CD4-positive, alpha-beta T cell treated with Interleukin-15 for 4 hours (primary cell): ENCODE measurements around the gene VOPP1.
"Not testable (repeated sequence)": the region's sequence is repeated elsewhere in the genome, so short reads cannot be mapped to it uniquely, and the experiment has no call there.

Source experiments
- DNase-seq: peaks from one replicate; pipeline ENCODE4 v3.0.0-alpha.2; 2020; ENCODE audit warnings: low spot score

The VOPP1 gene

DNA sequence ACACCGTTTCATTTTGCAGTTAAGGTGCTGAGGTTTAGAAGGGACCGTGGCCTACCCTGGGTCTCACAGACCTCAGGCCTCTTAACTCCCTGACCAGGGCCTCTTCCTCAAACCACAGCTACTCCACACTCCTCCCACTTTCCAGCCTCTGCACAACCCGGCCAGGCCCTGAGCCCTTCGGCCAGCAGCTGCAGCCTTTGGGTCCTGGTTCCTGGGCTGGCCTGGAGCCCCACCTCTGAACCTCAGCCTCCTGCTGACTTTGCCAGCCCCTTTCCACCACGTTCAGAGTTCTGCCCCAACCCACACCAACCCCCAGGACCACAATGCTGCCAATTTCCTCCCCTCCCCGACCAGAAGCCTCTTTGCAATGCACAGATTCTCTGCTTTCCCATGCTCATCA, 84.1 kb downstream of the VOPP1 start:
- DNase-seq, result no peak

DNA sequence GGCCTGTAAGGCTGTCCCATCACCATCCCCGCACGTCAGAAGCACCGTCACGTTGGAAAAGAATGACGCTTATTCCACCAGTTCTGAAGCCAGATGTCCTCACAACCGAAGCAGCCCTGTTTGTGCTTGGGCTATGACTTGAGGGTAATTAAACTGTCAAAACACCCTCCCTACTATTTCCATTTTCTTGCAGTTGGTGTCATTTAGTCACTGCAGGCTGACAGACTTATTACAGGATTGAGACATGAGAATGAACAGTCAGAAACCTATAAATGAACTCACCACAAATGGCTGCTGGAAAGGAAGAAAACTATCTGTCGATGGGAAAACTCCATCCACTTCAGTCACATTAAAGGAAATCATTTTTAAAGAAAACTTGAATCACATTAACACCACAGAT, 85.3 kb downstream of the VOPP1 start:
- DNase-seq, result no peak

DNA sequence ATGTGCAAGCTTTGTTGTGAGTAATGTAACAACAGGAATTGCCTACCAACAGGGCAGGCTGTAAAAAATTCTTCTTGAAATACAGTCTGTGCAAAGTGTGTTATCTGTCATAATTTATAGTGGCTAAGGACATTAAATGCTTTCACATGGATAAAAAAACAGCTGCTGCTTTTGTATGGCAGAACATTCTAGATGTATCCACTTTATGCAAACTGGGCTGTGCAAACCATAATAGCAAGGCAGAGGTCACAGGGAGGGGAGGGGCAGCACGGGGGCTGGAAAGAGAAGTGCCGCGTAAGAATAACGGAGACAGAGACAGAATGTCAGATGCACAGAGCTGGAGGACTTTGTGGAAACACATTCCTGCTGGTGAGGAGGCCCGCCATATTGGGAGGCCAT, 86.1 kb downstream of the VOPP1 start:
- DNase-seq, result no peak

DNA sequence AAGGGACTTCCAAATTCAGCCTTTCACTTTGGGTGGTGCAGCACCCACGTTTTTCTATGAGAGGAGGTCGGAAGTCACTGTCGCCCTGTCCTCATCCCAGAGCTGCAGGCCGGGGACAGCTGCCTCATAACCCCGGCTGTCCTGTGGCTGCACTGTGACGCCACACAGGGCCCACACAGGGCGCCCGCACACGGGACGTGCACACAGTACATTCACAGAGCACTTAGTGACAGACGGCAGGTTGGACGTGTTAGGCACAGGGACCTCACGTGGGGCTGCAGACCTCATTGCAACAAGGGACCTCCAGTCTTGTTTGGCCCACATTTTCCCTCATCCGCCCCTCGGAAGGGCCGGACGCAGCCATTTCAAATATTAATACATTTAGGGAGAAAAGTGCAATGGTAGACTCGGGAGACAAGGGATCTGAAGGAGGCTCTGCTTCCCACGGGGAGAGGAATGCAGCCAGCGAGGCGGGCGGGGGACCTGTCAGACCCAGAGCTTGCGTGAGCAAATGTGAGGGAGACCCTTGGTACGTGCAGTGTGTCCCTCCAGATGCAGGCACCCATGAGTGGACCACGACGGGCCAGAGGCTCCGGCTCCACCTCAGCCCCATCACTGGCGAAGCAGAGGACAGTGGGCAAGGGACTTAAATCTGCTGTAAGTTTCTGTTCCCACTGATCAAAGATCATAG, 86.7 kb downstream of the VOPP1 start:
- no peak for DNase-seq

DNA sequence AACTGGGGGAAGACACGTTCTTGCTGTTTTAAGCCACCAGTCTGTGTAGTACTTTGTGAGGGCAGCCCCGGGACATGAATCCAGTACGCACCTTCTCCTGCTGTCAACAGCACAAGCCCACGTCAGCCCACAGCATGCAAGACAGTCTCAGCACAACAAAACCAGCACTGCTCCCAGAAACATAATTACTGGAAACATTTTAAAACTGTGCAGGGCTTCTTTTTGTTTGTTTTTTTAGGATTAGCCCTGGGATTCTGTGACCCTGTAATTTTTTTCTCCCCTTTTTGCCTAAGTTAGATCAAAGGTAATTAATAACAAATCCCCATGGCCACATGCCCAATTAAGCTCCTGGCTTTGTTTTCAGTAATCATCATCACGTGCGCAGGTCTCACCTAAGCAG, 87.5 kb downstream of the VOPP1 start:
- no peak for DNase-seq

DNA sequence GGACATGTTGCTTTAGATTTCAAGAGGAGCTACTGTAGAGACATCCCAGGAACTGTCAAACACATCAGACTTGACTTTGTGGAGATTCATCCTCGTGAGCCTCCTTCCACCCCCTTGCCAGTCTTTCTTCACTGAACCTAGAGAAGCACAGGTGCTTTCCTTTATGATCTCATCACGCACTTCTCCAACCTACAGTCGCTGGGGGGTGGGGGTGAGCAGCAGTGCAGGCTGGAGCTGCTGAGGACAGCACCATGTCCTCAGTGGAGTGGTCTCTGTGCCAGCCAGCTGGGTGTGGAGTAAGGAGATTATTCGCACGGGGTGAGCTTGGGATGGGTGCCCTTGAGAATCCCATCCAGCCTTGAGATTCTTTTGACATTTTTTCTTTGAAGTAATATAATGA, 88.1 kb downstream of the VOPP1 start:
- no peak for DNase-seq

DNA sequence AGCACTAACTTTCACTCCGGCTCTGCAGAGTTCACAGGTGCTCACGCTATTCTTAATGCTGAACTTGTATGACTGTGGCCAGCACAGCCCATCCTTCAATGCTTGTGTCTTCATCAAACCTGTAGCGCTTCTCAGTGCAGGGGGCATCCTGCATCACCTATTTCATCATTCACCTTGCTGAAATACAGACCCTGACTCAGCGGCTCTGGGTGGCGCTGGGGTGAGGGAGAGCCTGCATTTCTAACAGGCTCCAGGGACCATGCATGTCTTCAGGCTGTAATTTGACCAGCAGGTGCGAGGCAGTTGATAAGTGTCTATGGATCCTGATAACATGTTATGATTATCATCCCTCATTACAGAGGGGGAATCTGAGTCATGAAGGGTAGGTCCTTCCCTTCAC, 89.3 kb downstream of the VOPP1 start:
- no peak for DNase-seq

DNA sequence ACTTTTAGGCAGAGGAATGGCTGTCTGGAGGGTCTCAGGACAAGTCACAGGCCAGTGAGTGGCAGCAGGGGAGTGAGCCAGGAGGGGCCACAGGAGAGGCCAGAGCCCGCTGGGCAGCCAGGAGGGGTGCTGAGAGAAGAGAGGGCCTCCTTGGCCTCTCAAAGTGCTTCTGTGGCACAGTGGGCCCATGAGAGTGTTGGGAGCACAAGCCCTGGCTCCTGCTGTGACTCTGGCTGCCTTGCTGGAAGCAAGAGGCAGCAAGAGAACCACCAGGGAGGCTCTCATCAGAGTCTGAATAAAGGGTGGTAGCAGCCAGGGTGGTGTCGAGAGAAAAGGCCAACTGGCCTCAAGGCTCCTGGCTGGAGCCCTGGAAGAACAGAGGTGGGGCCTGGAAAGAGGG, 91.1 kb downstream of the VOPP1 start:
- no peak for DNase-seq

DNA sequence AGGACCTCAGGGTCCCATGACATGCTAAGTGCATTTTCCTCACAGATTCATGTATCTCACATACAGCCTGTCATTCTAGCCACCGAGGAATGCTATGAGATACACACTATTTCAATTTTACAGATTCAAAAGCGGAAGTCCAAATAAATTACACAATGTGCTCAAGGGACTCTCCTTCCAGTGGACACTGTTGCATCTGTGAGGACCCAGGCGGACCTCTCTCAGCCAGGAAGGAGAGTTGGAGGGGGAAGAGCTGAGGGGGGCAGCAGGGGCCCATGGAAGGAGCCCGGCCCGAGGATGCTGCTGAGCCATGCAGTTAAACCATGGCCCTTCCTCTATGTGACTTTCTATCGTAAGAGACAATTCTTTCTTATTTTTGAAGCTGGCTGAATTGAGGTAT, 93.6 kb downstream of the VOPP1 start:
- DNase-seq, result no peak

DNA sequence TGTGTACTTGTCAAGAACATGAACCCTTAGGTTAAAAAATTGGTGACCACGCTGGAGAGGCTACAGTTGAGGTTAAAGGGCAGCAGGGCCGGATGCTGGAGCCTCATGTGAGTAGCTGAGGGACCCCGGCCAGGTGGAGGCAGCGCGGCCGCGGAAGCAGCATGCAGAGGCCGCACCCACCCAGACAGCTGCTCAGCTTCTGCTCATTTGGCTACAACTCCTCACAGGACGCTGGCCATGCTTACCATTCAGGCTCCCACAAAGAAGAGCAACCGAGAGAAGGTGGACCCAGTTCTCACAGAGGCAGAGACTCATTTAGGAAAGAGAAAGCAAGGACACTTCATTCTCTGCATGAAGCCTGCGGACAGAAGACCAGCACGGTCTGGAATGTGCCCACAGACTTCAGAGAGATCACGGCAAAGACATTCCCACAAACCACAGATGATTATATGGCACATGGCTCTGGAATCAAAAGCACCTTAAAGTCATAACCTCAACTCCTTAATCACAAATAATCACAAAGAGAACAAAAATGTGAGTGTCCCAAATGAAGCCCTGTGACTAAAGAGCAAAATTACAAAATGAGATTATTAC, 94.4 kb downstream of the VOPP1 start:
- no peak for DNase-seq

DNA sequence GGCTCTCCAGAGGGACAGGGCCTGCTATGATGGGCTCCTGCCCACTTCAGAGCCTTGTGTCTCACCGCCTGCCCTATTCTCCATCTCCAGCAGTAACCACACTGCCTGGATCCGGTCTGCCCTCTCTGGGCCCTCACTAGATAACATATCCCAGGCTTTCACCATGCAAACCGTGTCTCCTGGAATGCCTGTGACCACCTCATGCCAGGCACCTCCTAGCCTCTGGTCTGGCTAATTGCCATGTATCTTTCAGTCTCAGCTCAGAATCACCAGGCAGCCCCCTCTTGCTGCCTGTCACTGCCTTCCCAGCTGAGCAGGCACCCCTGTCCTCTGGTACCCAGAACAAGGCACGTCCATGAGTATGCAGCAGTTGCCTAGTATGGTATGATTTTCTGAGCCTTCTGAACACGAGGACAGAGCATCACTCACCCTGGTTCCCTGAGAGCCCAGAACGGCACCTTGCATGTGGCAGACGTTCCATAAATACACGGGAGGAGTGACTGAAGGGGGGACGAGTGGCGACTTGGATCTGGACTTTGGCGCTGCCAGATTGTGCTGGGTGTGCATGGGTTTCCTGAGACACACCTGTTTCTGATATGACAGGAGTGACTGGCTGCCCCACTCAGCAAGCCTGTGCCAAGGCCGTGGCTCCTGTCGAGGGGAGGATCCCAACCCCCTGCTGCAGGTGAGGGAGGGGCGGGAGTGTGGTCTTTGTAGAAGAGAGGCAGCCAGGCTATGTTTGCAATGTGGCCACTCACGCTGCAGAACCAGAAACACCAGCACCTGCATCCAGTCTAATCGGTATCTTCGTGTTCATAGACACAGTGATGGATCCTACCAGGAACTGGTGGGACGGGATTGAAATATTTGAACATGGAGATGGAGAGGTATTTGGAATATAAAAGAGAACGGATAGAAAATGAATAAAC, 95.2 kb downstream of the VOPP1 start:
- DNase-seq, result no peak

DNA sequence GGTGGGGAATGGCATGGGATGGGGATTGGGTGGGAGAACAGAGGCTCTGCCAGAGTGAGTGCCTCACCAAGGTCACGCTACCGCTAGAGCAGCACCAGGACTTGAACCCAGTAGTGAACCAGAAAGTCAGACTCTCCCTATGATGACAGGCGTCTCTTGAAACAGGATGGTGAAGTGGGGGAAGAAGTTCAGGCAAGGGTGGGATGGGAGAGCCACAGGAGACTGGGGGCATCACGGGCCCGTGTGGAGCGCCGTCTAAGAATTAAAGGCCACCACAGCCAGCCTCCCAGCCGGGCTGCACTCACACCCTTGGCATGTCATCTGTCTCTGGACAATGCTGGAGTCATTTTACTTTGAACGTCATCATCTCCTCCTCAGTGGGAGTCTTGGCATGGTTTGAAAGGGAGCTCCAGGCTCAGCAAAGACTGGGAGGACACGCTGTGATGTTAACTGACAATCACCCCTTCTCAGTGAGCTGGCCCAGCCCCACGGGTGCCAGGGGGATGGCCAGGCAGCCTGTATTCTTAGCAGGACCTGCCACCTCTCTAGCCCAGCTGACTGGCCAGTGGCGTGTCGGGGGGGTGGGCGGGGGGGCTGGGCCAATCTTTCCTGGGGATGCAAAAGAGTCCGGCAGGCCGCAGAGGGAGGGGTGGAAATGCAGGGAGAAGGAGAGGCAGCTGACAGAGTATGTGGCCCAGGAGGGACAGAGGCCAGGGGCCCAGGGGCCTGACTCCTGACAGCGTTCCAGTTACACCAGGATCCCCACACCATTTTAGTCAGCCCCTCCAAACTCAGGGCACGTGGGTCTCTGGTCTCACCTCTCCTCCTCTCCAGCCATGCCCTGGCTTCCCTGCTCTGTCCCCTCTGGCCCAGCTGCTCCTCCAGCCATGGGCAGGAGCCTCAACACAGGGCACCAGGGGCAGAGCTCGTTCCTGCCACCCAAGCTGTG, 96.2 kb downstream of the VOPP1 start:
- DNase-seq, result no peak

DNA sequence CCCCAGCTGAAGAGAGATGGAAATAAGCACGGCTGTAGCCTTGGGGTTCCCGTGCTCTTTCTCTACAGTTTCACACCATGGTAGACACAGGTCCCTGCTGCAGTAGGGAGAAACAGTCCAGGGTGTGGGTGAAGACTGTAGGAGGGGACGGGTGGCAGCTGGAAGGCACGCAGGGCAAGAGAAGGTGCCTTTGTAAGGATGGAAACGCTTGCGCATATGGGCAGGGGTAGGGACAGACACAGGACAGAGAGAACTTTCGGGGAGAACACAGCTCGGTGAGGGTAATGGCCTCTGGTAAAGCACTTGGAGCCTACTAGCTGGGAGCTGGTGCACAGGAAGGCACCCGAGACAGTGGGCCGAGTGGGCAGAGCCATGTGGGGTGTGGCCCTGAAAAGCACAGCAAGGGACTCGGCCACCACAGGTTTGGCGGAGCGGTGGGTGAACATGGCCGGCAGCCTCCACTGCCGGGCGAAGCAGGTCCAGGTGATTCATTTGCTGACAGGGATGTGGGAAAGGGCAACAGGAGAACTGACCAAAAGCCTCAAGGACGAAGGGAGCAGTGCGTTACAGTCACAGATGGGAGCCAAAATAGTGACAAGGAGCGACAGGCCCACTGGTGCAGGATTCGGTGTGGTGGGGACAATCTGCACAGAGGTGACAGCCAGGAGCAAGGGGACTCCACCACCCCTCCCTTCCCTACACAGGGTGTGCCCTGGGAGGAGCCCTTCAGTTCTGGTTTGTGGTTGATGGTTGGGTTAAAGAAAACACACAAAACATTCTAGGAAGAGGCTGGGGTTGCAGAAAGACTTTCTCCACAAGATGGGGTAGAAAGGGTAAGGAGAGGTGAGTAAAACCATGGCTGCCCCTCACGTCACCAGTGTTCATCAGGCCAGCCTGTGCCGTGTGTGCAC, 97.1 kb downstream of the VOPP1 start:
- peak; percentile 71 for DNase-seq

DNA sequence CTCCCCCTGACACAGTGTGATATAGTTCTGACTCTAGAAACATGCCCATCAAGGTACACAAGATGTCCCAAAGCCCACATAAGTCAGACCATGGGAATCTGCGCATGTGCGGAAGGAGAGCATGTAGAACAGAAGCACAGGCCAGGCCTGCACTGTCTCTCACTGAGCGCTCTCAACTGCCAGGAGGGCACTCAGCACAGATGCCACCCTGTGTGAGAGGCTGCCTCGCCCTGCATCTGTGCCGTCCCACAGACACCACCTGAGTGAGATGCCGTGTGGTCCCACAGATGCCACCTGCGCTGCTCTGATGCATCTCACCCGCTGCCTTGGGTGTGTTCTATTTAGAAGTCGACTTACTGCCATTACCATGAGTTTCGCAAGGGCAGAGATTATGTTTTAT, 98.4 kb downstream of the VOPP1 start:
- no peak for DNase-seq

DNA sequence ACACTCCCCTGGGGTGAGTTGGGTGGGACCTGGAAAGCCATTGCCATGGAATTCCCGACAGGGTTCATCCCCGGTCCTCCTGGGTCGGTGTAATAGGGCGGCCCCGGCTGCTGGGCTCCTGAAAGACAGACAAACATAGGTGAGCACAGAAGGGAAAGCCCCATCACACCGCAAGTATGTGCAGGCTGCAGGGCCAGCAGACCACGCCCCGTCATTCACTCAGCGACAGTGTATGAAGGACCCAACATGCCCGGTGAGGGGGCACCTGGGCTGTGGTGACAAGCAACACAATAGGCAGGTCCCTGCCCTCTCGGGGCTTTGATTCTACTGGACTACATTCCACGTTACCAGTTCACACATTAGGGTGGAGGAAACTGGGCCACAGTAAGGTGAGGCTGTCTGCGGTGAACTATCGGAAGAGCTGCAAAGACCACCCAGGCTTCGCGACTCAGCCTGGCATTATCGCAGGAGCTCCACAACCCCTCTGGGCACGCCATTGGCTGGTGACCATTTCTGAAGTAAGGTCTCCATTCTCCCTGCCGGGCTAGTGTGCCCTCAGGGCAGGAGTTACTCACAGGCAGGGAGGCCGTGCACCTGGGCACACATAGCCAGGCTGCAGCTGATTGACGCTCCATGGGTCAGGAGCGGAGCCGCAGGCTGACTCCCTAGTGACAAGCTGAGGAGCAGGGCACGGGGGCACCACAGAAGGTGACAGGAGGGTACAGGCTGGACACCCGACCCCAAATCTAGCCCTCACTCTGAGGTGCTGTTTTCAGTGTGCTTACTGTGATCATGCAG, 99.2 kb downstream of the VOPP1 start:
- no peak for DNase-seq

DNA sequence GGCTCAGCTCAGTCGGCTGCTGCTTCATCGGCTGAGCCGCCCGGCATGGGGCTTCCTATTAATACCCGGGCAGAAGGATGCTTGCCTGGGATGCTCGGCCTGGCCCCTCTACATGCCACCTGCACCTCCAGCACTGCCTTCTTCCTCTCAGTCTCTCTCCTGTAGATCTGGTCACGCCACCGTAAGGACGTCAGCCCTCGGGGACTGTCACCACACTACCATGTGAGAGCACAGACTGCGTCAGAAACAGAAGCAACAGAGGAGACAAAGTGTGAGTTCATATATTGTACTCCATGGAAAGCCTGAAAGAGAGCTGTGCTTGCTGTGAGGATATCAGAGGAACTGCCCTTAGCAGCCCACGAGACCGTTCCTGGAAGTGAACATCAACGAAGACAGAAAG, 99.9 kb downstream of the VOPP1 start:
- DNase-seq, result not testable (repeated sequence)

DNA sequence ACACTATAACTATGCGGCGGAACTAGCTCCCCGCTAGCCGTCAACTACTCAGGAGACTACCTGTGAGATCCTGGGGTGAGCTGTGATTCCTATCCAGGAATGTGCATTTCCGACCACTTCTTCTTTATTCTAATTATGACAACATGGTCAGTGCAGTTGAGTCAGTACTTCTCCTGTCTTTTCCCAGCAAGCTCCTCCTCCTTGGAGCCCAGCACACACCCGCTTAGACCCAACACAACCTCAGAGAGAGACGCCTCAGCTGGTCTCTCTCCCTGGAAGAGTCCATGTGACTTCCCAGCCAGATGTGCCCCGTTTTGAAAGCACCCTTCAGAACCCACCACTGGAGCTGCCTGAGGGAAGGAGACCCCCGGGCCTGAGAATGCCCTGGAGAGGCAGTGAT, 100.7 kb downstream of the VOPP1 start:
- not testable (repeated sequence) for DNase-seq

DNA sequence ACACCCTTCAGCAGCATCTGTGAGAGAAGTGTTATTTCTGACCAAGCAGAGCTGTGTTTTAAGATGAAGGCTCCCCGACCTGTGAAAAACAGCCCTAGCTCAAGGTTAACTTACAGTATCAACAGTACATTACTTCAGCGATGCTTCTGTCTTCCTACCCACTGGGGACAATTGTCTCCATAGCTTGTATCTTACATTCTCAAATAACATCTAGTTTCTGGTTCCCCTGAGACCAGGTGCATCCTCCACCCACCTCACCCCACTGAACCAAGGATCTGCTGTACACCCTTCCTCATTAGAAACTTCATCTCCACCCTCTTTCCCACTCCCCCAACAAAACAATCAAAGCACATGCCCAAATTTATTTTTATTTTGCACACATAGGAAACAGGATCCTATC, 102.0 kb downstream of the VOPP1 start:
- DNase-seq, result no peak

DNA sequence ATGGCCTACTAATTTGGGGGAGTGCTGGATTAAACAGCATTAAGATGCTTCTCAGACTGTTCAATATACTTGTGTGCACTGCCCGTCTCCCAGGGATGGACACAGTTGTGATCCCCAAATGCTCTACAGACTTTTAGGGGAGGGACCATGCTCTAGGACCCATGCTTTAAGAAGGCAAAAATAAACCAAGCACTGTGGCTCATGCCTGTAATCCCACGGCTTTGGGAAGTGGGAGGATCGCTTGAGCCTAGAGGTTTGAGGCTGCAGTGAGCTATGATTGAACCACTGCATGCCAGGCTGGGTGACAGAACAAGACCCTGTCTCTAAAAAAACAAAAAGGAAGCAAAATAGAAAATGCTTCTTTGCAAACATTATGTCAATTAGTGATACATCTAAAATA, 102.6 kb downstream of the VOPP1 start:
- no peak for DNase-seq

DNA sequence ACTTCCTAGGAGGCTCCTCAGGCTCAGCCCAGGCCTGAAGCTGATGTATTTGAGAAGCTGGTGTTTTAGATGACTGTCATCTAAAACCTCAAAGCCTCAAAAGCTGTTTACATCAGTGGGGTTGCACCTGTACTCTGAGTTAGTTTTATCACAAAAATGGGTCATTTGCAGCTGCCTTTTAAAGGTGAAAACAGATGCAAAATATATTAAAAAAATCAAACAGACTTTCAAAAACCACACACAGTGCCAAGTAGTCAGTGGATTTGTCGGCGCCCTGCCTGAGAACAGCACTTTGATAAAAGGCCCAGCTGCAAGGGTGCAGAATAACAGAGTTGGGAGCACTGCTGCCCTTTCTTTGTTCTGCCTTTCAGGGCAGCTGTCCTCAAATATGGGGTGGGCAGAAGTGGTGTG, 103.0 kb downstream of the VOPP1 start:
- DNase-seq, result peak; percentile 61
